Measurements from ENCODE around the gene ITIH4. TPM values are rescaled to one million over a fixed set of nuclear protein-coding genes. Genes with fewer than 3 reads are reported as not detected.

The ITIH4 gene
- total RNA-seq, 4 donors from 2014 or later: 2.0 to 4.6 (median 2.8) TPM

DNA sequence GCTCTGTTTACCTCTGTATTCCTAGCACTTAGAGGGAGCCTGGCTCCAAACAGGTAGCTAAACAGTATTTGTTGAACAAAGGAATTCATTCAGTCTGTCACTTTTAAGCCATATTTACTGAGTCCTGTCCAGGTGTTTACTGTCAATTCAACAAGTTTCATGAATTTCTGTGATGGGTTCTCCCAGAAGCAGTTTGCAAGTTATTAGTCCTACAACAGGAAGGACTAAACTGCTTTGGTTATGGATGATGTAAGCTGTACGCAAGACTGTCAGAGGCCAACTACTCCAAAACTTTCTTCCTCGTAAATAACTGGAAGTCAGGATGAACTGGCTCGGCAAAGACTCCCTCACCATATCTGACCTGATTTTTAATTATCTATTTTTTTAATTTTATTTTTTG is 41.8 kb upstream of the ITIH4 start:
- intact Hi-C loops (cut with DNase I): no loop called here
- Histone ChIP-seq H3K36me3 (no peaks in the 10 kb centered on the region), H3K4me1 (peaks cover 3 to 15% (median 9%) of the 10 kb centered on the region in 4 donors), H3K27ac (replicated peaks in 1 of 4) (no peak overlapping the region), H3K9me3 (no peaks in the 10 kb centered on the region), H3K4me3 (no peak overlapping the region), H3K27me3 (no peaks in the 10 kb centered on the region)
- 97% methylated on average over 3 of the region's 3 CpGs for WGBS
- TF ChIP-seq POLR2A (IDR thresholded peaks at IDR 0.05; ENCODE audit: low read depth) (no peak), EP300 (IDR thresholded peaks at IDR 0.05) (no peak), POLR2AphosphoS5 (IDR thresholded peaks at IDR 0.05) (no peak)
- TF ChIP-seq, protein P1, sequence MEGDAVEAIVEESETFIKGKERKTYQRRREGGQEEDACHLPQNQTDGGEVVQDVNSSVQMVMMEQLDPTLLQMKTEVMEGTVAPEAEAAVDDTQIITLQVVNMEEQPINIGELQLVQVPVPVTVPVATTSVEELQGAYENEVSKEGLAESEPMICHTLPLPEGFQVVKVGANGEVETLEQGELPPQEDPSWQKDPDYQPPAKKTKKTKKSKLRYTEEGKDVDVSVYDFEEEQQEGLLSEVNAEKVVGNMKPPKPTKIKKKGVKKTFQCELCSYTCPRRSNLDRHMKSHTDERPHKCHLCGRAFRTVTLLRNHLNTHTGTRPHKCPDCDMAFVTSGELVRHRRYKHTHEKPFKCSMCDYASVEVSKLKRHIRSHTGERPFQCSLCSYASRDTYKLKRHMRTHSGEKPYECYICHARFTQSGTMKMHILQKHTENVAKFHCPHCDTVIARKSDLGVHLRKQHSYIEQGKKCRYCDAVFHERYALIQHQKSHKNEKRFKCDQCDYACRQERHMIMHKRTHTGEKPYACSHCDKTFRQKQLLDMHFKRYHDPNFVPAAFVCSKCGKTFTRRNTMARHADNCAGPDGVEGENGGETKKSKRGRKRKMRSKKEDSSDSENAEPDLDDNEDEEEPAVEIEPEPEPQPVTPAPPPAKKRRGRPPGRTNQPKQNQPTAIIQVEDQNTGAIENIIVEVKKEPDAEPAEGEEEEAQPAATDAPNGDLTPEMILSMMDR (IDR thresholded peaks at IDR 0.05): no peak
- no peak for DNase-seq (ENCODE audit: extremely low spot score)

DNA sequence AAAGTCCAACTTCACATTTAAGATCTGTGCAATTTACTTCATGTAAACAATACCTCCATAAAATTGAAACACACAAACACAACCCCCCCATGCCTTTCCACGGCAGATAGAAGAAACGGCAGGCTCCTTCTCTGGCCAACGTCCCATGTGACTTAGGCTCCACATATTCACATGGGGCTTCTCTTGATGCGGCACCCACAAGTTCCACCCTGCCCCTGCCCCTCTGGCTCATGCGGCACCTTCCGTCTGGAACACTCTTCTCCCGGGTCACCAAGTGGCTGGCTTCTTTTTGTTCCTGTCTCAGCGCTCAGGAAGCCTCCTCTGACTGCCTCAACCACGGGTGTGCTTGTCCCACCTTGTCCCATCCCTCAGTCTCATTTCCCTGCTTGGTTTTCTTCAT is 41.3 kb upstream of the ITIH4 start:
- H3K9me3 ChIP-seq: no peaks in the 10 kb centered on the region
- DNase-seq (ENCODE audit: extremely low spot score): no peak
- H3K36me3 ChIP-seq: no peaks in the 10 kb centered on the region
- intact Hi-C loops (cut with DNase I): no loop called here
- H3K4me1 ChIP-seq: peaks cover 3 to 15% (median 9%) of the 10 kb centered on the region in 4 donors
- TF ChIP-seq, protein P1 (IDR thresholded peaks at IDR 0.05): no peak
- TF ChIP-seq EP300 (IDR thresholded peaks at IDR 0.05): no peak
- no peak for TF ChIP-seq POLR2A (IDR thresholded peaks at IDR 0.05; ENCODE audit: low read depth)
- TF ChIP-seq POLR2AphosphoS5 (IDR thresholded peaks at IDR 0.05): no peak
- H3K27me3 ChIP-seq: no peaks in the 10 kb centered on the region
- H3K4me3 ChIP-seq: no peak overlapping the region
- H3K27ac ChIP-seq (replicated peaks in 1 of 4): no peak overlapping the region
- 84% methylated on average over 9 of the region's 9 CpGs for WGBS

DNA sequence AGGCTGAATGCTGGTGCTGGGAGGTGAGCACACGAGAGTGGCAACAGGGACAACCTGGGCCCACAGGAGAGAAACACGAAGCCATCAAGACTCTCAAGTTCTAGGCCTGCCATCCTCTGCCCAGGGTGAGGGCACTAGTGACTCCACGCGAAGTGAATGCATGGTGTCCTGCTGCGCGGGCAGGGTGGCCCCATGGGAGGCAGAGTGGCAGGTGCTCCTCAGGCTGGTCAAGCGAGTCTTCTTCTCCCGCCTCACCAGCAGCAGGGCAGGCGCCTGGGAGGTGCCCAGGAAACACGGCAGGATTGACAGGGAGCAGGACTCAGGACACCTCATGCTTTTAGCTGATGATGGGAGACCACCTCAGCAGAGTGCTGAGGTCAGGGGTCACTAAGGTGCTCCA is 40.0 kb upstream of the ITIH4 start:
- WGBS: 94% methylated on average over 8 of the region's 10 CpGs
- H3K27me3 ChIP-seq: no peaks in the 10 kb centered on the region
- no peaks in the 10 kb centered on the region for H3K36me3 ChIP-seq
- H3K27ac ChIP-seq (replicated peaks in 1 of 4): no peak overlapping the region
- DNase-seq (ENCODE audit: extremely low spot score): no peak
- no peaks in the 10 kb centered on the region for H3K9me3 ChIP-seq
- H3K4me1 ChIP-seq: peaks cover 0 to 10% (median 9%) of the 10 kb centered on the region in 4 donors
- TF ChIP-seq, protein P1 (IDR thresholded peaks at IDR 0.05): no peak
- TF ChIP-seq POLR2A (IDR thresholded peaks at IDR 0.05; ENCODE audit: low read depth) (no peak), POLR2AphosphoS5 (IDR thresholded peaks at IDR 0.05) (no peak), EP300 (IDR thresholded peaks at IDR 0.05) (no peak)
- intact Hi-C loops (cut with DNase I): no loop called here
- no peak overlapping the region for H3K4me3 ChIP-seq

DNA sequence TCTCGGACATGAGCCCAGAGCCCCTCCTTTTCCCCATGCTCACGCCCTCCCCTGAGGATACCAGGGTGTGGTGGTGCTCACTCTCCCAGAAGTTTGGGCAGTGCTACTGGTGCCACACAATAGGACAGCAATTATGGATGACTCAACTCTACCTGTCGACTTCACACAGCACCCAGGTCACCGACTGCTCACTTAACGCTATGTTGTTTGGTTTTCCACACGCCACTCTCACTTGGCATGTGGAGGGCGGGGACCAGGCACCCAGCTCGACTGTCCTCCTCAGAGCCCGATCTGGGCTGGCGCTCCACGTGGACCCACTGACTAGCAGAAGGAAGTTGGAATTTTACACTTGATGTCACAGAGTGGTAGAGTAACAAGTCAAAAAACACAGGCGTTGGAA is 36.0 kb upstream of the ITIH4 start:
- H3K4me3 ChIP-seq: no peak overlapping the region
- DNase-seq (ENCODE audit: extremely low spot score): no peak
- H3K36me3 ChIP-seq: peaks cover 0 to under 1% (median 0%) of the 10 kb centered on the region in 4 donors
- H3K27ac ChIP-seq (replicated peaks in 1 of 4): no peak overlapping the region
- H3K9me3 ChIP-seq: no peaks in the 10 kb centered on the region
- WGBS: 98% methylated on average over 12 of the region's 12 CpGs
- no peak for TF ChIP-seq POLR2A (IDR thresholded peaks at IDR 0.05; ENCODE audit: low read depth)
- TF ChIP-seq, protein P1 (IDR thresholded peaks at IDR 0.05): no peak
- no peaks in the 10 kb centered on the region for H3K27me3 ChIP-seq
- no peaks in the 10 kb centered on the region for H3K4me1 ChIP-seq
- intact Hi-C loops (cut with DNase I): no loop called here

GRCh38 chr3:52865994-52866393 is 35.5 kb upstream of the ITIH4 start:
- Histone ChIP-seq H3K36me3 (peaks cover 0 to 5% (median 0%) of the 10 kb centered on the region in 4 donors), H3K27me3 (no peaks in the 10 kb centered on the region), H3K9me3 (no peaks in the 10 kb centered on the region), H3K4me1 (no peaks in the 10 kb centered on the region), H3K27ac (replicated peaks in 1 of 4) (no peak overlapping the region), H3K4me3 (no peak overlapping the region)
- intact Hi-C loops (cut with DNase I): no loop called here
- TF ChIP-seq, protein P1 (IDR thresholded peaks at IDR 0.05): no peak
- TF ChIP-seq POLR2A (IDR thresholded peaks at IDR 0.05; ENCODE audit: low read depth) (no peak), POLR2AphosphoS5 (IDR thresholded peaks at IDR 0.05) (no peak), EP300 (IDR thresholded peaks at IDR 0.05) (no peak)
- WGBS: 97% methylated on average over 13 of the region's 13 CpGs
- no peak for DNase-seq (ENCODE audit: extremely low spot score)

Measured in esophagus muscularis mucosa (tissue), 4 donors.